Right ventricle myocardium inferior (tissue), 1 donor: ENCODE measurements around the gene ITGB5. TPM values are rescaled to one million over a fixed set of nuclear protein-coding genes. Genes with fewer than 3 reads are reported as not detected.

ENCODE experiments used
- ATAC-seq: fragments of 200-7000 bp; cut with Tn5 transposase; one replicate; pipeline ENCODE4 v1.9.1; 2020; ENCODE audit warnings: mild to moderate bottlenecking, moderate library complexity
- DNase-seq: peaks from one replicate; pipeline ENCODE4 v3.0.0; 2021; ENCODE audit errors: missing footprints
- intact Hi-C: fragments of 100-400 bp; cut with DNase I; formaldehyde crosslinking; loops from one replicate; pipeline ENCODE4 v1.11.0; 2022
- long read RNA-seq: library from polyadenylated mRNA; unstranded; transcript quantifications from one replicate; pipeline ENCODE4 v2.0.0, GENCODE V29; 2021
- total RNA-seq: library from RNA; stranded (reverse); fragmentation: NEBNext Ultra II Directional; extraction: Animal tissue kit (Norgen Biotek cat#: 25700); gene quantifications from one replicate; pipeline ENCODE4 v1.2.1, GENCODE V29; 2021
- donor health status: DM: no; HTN: yes; CAD: no; lungs with severe emphysema.

Gene ITGB5, protein sequence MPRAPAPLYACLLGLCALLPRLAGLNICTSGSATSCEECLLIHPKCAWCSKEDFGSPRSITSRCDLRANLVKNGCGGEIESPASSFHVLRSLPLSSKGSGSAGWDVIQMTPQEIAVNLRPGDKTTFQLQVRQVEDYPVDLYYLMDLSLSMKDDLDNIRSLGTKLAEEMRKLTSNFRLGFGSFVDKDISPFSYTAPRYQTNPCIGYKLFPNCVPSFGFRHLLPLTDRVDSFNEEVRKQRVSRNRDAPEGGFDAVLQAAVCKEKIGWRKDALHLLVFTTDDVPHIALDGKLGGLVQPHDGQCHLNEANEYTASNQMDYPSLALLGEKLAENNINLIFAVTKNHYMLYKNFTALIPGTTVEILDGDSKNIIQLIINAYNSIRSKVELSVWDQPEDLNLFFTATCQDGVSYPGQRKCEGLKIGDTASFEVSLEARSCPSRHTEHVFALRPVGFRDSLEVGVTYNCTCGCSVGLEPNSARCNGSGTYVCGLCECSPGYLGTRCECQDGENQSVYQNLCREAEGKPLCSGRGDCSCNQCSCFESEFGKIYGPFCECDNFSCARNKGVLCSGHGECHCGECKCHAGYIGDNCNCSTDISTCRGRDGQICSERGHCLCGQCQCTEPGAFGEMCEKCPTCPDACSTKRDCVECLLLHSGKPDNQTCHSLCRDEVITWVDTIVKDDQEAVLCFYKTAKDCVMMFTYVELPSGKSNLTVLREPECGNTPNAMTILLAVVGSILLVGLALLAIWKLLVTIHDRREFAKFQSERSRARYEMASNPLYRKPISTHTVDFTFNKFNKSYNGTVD
- total RNA-seq = 109 TPM
- long read RNA-seq, full-length matches to known transcripts = 145 of 177 reads
- long read RNA-seq, partial matches to known transcripts = 5 of 177 reads
- long read RNA-seq, other reads (novel, unspliced or antisense) = 27 of 177 reads

- intact Hi-C loops = loop anchor here (2.0 to 5.0 kb wide), 2 partner anchors 50 to 115 kb away; no protein-coding TSS in a partner anchor
- DNase-seq = peak; percentile 86
- peak; percentile 94 for ATAC-seq
Observed at GRCh38 chr3:124887177-124887931, at the start of gene ITGB5. Gene ITGB5 (minus strand): TSS chr3:124887365. CDS start chr3:124887000, 365 bp downstream.

DNA sequence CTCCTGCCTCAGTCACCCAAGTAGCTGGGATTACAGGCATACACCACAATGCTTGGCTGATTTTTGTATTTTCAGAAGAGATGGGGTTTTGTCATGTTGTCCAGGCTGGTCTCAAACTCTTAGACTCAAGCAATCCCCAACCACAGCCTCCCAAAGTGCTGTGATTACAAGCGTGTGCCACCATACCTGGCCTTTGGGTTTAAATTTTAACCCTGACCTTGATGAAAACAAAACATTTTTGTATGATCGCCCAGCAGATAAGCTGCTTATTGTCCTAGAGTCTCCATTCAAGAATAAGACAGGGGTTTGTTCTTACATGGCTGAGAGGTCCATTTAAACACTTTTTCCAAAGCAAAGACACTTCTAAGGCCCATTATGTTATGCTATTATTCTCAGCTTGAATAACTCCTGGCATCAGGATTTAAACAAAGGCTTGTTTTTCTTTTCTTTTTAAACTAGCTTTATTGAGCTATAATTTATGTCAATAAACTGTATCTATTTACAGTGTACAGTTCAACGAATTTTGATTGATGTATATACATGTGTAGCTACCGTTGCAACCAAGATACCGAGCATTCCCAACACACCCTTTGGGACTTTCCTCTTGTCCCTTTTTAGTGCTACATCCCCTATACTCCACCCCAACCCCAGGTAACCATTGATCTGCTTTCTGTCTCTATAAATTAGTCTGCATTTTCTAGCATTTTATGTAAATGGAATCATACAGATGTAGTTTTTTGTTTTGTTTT is 48.8 kb upstream of the ITGB5 start:
- intact Hi-C loops = no loop called here
- DNase-seq (no peak), ATAC-seq (no peak)

- ATAC-seq = no peak
- intact Hi-C loops = no loop called here
Observed at GRCh38 chr3:124935264-124935663, 48.1 kb upstream of the ITGB5 start.

DNA sequence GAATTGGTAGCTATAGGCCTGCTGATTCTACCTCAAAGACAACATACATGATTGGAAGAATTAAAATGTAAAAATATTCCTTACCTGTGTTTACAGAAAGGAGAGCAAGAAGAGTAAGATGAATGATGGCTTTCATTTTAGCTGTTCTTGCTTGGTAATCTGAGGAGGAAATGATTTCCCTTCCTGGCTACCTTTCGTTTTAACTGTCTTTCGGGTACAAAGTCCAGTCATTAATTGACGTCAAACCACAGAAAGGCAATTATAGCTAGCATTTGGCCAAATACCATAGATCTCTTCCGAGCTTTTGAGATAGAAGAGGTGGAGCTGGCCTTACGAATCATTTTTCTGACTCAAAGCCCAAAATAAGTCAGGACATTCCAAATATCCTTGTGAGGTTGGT is 47.4 kb upstream of the ITGB5 start, which contains the start of gene MUC13:
TSS of gene MUC13 (minus strand) at position 175 of the 400 bp plus-strand sequence. CDS start at position 136, 39 bp downstream.
- no peak for ATAC-seq
- intact Hi-C loops = no loop called here

More at GRCh38 chr3:124935264-124935663, 48.1 kb upstream of the ITGB5 start:
- DNase-seq = no peak

GRCh38 chr3:124928333-124929202 is 41.4 kb upstream of the ITGB5 start:
- DNase-seq = no peak
- intact Hi-C loops = loop anchor here (2.0 to 5.0 kb wide), 3 partner anchors 234 to 659 kb away; no protein-coding TSS in a partner anchor
- ATAC-seq = peak; percentile 57

More for the DNA sequence above, 47.4 kb upstream of the ITGB5 start, which contains the start of gene MUC13:
- DNase-seq = no peak

DNA sequence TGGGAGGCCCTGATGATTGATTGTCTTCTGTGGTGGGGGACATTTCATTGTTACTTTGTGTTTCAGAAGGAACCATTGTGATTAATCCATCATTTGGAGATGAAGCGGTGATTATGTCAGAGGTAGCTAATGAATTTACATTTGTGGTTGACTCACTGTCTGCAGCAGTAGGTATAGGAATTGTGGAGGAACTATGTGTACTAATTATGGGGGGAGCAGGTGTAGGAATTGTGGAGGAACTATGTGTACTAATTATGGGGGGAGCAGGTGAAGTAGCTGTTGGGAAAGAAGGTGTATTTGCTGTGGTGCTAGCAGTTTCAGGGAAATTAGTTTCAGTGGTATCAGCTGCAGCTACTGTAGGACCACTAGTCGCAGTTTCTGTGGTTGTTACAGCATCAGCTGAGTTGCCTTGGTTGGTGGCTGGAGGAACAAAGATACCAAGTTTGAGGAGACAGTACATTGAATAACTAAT is 40.4 kb upstream of the ITGB5 start:
- intact Hi-C loops = loop anchor here (2.0 to 5.0 kb wide), 3 partner anchors 235 to 660 kb away; no protein-coding TSS in a partner anchor
- DNase-seq (no peak), ATAC-seq (no peak)

DNA sequence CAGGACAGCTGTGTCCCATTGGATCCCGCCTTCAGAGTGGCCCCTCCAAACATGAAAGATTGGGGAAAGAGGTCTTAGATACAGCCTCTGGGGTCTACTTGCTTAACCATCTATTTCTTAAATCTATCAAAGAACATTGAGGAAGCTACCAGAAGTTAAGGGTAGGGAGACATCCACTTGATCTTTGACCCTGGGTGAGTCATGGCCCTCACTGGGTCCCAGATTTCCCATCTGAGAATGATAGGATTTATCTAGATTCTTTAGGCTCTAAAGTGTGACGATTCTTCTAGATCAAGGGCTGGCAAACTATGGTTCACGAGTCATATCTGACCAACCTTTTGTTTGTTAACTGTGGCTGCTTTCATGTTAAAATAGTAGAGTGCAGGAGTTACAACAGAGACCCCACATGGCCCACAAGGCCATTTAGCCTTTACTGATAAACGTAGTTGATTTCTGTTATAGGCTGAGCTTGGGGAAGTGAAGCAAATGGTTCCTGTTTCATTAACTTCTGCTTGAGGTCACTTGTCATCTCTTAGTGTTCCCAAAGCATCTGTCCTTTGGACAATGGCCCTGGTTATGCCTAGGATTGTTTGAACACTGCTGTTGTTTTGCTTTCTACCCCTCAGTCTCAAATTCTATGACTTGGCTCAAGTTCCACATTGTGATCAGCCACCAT is 39.4 kb upstream of the ITGB5 start:
- DNase-seq = no peak
- no peak for ATAC-seq
- intact Hi-C loops = loop anchor here (5.0 kb wide), 2 partner anchors 511 to 661 kb away; no protein-coding TSS in a partner anchor

- intact Hi-C loops = loop anchor here (5.0 kb wide), 2 partner anchors 513 to 663 kb away; no protein-coding TSS in a partner anchor
- DNase-seq = no peak
- ATAC-seq = no peak
Observed at GRCh38 chr3:124924741-124925140, 37.6 kb upstream of the ITGB5 start.

DNA sequence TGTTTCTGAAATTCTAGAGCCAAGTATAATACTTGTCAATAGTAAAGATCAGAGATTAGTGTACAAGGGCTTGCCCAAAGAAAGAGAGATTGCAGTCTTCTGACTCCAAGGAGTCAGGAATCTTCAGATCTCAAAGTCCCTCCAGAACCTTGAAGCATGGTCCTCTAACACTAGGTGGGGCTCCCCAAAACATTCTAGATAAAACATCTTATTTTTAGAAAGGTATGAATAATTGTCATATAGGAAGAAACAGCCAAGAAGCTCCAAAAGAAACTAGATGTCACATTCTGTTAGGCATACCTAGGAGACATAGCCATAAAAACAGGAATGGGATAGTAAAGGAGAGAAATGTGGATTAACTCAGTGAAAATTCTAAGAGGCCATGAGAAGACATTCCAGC is 36.7 kb upstream of the ITGB5 start:
- intact Hi-C loops = no loop called here
- no peak for DNase-seq
- ATAC-seq = no peak

DNA sequence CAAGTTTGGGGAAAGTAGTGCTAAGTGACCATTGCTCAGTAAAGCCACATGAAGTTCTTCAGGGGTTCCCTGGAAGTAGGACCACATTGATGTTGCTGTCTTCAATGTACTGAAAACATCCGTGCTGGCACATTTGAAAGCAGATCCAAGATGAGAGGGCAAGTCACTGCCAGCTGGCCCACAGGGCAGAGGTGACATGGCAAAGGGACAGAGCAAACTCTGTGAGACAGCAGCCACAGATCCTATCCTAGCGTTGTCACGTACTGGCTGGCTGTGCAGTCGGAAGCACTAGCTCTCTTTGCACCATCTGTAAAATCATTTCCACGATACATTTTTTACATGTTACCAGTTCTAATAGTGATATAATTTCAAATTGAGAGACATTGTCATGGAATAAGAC is 33.6 kb upstream of the ITGB5 start:
- ATAC-seq (peak; percentile 69), DNase-seq (no peak)
- intact Hi-C loops = no loop called here

DNA sequence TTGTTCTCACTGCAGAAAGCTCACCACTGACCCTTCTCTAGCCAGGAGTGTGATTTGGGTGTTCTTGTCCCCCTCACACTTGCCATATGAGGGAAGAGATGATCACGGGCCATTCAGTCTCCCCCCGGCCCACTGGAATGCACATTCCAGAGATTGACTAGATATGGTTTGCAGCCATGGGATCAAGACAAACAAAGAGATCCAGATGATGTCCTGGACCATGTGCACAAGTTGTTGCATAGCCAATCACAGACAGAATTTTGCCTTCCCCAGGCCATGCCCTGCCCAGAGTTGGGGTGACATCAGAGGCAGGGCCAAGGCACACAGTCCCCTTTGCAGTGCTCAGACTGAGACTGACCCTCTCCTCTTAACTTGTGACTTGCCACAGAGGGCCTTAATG is 32.6 kb upstream of the ITGB5 start:
- DNase-seq (no peak), ATAC-seq (no peak)
- intact Hi-C loops = no loop called here

- intact Hi-C loops = no loop called here
Observed at GRCh38 chr3:124918524-124918923, 31.4 kb upstream of the ITGB5 start.

DNA sequence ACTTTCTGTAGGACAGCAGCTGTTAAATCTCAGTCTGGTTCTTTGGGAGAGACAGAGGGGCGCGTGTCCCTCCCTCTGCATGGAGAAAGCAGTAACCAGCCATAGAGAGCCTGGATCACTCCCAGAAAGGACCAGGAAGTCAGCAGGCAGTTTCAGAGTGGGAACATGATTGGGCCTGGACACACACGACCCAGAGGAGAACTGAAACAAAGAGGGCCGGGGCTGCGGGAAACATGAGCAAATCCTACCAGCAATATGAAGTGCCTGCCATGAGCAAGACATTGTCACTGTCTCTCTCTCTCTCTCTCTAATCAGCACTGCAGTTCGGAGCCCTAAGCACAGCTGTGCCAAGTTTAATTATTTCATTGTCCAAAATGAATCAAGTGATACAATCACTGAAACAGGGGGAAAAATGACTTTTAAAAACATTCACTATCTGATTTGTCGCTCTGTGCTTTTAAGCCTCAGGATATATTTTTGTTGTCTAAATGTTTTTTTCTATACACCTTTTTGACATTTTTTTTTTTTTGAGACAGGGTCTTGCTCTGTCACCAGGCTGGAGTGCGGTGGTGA is 29.8 kb upstream of the ITGB5 start:
- no peak for DNase-seq
- ATAC-seq = peak; percentile 38
- intact Hi-C loops = no loop called here

More at GRCh38 chr3:124918524-124918923, 31.4 kb upstream of the ITGB5 start:
- ATAC-seq (no peak), DNase-seq (no peak)

- intact Hi-C loops = no loop called here
- no peak for ATAC-seq
Observed at GRCh38 chr3:124915254-124915653, 28.1 kb upstream of the ITGB5 start.

GRCh38 chr3:124907957-124908356 is 20.8 kb upstream of the ITGB5 start:
- DNase-seq (no peak), ATAC-seq (no peak)
- intact Hi-C loops = no loop called here

More at GRCh38 chr3:124915254-124915653, 28.1 kb upstream of the ITGB5 start:
- no peak for DNase-seq
